Nephron progenitor cell (in vitro differentiated cells): ENCODE measurements around the gene SASH3.

ENCODE experiments used
- DNase-seq: peaks from one replicate; pipeline ENCODE4 v3.0.0; 2021
- H3K27ac Mint-ChIP-seq: 2 replicates; pipeline ENCODE4 v1.8.0; 2021; ENCODE audit warnings: mild to moderate bottlenecking, moderate library complexity, mixed read lengths
- H3K27me3 Mint-ChIP-seq: 2 replicates; pipeline ENCODE4 v1.8.0; 2021; ENCODE audit warnings: mild to moderate bottlenecking, low read depth, mixed read lengths; ENCODE audit not compliant: poor library complexity
- H3K36me3 Mint-ChIP-seq: 2 replicates; pipeline ENCODE4 v1.8.0; 2021; ENCODE audit warnings: low read depth, mixed read lengths
- H3K4me1 Mint-ChIP-seq: 2 replicates; pipeline ENCODE4 v1.8.0; 2021; ENCODE audit warnings: mixed read lengths
- H3K4me3 Mint-ChIP-seq: 2 replicates; pipeline ENCODE4 v1.8.0; 2021; ENCODE audit warnings: mild to moderate bottlenecking, moderate library complexity, mixed read lengths
- H3K9me3 Mint-ChIP-seq: 2 replicates; pipeline ENCODE4 v1.8.0; 2021; ENCODE audit warnings: mild to moderate bottlenecking, moderate library complexity, mixed read lengths
- TF ChIP-seq, protein P1 (sequence below): fragments of 200-600 bp; sonication (generic); IDR thresholded peaks from 2 replicates; pipeline ENCODE4 v1.5.0; 2021; ENCODE audit warnings: antibody characterized with exemption

Gene SASH3

DNA sequence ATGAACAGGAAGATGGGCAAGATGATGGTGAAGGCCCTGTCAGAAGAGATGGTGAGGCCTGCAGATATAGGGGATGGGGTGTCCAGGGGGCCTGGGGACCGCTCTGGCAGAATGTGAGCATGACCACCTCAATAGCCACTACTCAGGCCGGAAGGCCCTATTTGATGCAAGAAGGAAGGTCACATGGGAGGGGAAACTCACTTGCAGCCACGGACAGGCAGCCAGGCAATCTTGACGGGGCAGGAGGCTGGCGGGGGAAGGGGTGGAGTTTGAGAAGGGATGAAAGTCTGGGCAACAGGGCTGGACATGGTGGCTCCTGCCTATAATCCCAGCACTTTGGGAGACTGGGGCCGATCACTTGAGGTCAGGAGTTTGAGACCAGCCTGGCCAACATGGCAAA, 8.8 kb downstream of the SASH3 start:
- TF ChIP-seq, protein P1, sequence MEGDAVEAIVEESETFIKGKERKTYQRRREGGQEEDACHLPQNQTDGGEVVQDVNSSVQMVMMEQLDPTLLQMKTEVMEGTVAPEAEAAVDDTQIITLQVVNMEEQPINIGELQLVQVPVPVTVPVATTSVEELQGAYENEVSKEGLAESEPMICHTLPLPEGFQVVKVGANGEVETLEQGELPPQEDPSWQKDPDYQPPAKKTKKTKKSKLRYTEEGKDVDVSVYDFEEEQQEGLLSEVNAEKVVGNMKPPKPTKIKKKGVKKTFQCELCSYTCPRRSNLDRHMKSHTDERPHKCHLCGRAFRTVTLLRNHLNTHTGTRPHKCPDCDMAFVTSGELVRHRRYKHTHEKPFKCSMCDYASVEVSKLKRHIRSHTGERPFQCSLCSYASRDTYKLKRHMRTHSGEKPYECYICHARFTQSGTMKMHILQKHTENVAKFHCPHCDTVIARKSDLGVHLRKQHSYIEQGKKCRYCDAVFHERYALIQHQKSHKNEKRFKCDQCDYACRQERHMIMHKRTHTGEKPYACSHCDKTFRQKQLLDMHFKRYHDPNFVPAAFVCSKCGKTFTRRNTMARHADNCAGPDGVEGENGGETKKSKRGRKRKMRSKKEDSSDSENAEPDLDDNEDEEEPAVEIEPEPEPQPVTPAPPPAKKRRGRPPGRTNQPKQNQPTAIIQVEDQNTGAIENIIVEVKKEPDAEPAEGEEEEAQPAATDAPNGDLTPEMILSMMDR, result no peak
- H3K27me3 Mint-ChIP-seq, result peaks cover 9% of the 10 kb centered on the region
- peaks cover 16% of the 10 kb centered on the region for H3K4me1 Mint-ChIP-seq
- DNase-seq, result no peak
- H3K36me3 Mint-ChIP-seq, result no peaks in the 10 kb centered on the region
- peaks cover 30% of the 10 kb centered on the region for H3K9me3 Mint-ChIP-seq
- no peak overlapping the region for H3K4me3 Mint-ChIP-seq
- H3K27ac Mint-ChIP-seq, result no peak overlapping the region

DNA sequence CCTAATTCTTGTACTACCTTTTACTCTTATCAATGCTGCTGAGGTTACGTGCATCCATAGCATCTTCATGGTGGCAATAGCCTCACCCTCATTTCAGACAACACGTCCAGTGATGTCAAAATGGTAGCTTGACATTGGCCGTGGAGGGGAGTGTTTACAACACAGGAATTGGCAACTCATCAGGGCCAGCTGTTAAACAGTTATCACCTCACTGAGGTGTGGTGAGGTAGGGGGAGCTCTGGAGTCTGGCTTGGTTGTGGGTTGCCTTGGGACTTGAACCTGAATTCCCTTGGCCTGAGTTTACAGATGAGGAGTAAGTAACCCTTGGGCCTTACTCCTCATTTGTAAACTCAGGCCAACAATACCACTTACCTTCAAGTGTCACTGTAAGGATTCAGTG, 10.4 kb downstream of the SASH3 start:
- Mint-ChIP-seq H3K27me3 (peaks cover 13% of the 10 kb centered on the region), H3K4me1 (peaks cover 15% of the 10 kb centered on the region), H3K27ac (no peak overlapping the region)

DNA sequence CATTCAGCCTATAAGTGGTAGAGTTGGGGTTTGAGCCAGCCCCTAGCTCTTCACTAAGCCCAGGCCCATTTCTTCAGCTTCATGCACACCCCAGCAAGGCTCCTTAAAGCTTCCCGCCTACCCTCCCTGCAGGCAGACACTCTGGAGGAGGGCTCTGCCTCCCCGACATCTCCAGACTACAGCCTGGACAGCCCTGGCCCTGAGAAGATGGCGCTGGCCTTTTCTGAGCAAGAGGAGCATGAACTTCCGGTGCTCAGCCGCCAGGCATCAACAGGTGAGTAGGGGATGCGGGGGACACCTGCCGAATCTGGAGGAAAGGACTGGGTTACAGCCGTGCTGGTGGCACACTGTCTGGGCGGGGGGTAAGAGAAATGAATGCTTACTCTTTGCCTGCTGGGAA, 11.1 kb downstream of the SASH3 start:
- Mint-ChIP-seq H3K4me1 (peaks cover 8% of the 10 kb centered on the region), H3K36me3 (no peaks in the 10 kb centered on the region), H3K27ac (no peak overlapping the region), H3K9me3 (peaks cover 29% of the 10 kb centered on the region), H3K4me3 (no peak overlapping the region), H3K27me3 (peaks cover 13% of the 10 kb centered on the region)
- TF ChIP-seq, protein P1, result no peak
- no peak for DNase-seq

More for the DNA sequence above, 10.4 kb downstream of the SASH3 start:
- no peak overlapping the region for H3K4me3 Mint-ChIP-seq
- H3K9me3 Mint-ChIP-seq, result peaks cover 29% of the 10 kb centered on the region
- TF ChIP-seq, protein P1, result no peak
- no peak for DNase-seq
- H3K36me3 Mint-ChIP-seq, result no peaks in the 10 kb centered on the region

DNA sequence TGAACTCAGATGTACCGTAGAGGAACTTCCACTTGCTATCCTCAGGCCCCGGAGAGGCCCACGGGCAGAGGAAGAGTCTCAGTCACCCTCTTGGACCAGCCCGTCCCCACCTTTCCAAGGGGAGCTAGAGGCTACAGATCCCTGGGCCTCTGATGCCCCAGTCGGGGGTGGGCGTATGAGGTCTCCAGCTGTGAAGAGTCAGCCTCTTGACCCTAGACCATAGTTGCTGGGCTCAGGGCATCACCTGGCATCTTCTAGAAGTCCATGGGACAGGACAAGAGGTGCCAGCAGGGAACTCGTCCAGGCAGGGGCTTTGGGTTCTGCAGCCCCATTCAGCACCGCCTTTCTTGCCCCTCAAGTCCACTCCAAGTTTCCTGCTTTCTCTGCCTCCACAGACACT, 11.6 kb downstream of the SASH3 start:
- DNase-seq, result no peak
- TF ChIP-seq, protein P1, result no peak
- H3K27ac Mint-ChIP-seq, result no peak overlapping the region
- peaks cover 3% of the 10 kb centered on the region for H3K4me1 Mint-ChIP-seq
- no peaks in the 10 kb centered on the region for H3K36me3 Mint-ChIP-seq
- peaks cover 29% of the 10 kb centered on the region for H3K9me3 Mint-ChIP-seq
- peaks cover 13% of the 10 kb centered on the region for H3K27me3 Mint-ChIP-seq
- H3K4me3 Mint-ChIP-seq, result no peak overlapping the region

DNA sequence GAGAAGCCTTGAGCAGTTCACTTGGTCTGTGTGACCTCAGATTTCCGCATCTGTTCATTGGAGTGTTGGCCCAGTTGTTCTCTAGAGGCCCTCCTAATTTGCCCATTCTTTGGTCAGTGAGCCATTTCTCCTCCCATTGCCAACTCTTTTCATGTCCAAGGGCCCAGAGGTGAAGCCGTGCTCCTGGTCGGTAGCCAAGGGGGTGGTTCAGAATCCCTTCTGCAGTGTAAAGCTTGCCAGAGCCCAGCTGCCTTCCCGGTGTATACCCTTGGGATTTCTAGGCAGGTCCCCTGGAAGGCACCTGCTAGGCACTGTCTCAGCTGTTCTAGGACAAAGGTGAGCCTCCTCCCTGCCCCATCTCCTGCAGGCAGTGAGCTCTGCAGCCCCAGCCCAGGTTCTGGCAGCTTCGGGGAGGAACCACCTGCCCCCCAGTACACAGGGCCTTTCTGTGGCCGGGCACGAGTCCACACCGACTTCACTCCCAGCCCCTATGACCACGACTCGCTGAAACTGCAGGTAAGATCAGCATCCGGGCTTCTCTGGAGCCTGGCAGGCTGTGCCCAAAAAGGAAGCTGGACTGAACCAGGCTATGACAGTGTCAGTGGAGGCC, 12.3 kb downstream of the SASH3 start:
- no peak overlapping the region for H3K4me3 Mint-ChIP-seq
- no peaks in the 10 kb centered on the region for H3K36me3 Mint-ChIP-seq
- no peak for DNase-seq
- no peak overlapping the region for H3K27ac Mint-ChIP-seq
- peaks cover 28% of the 10 kb centered on the region for H3K9me3 Mint-ChIP-seq
- no peaks in the 10 kb centered on the region for H3K4me1 Mint-ChIP-seq
- peaks cover 11% of the 10 kb centered on the region for H3K27me3 Mint-ChIP-seq
- TF ChIP-seq, protein P1, result no peak

DNA sequence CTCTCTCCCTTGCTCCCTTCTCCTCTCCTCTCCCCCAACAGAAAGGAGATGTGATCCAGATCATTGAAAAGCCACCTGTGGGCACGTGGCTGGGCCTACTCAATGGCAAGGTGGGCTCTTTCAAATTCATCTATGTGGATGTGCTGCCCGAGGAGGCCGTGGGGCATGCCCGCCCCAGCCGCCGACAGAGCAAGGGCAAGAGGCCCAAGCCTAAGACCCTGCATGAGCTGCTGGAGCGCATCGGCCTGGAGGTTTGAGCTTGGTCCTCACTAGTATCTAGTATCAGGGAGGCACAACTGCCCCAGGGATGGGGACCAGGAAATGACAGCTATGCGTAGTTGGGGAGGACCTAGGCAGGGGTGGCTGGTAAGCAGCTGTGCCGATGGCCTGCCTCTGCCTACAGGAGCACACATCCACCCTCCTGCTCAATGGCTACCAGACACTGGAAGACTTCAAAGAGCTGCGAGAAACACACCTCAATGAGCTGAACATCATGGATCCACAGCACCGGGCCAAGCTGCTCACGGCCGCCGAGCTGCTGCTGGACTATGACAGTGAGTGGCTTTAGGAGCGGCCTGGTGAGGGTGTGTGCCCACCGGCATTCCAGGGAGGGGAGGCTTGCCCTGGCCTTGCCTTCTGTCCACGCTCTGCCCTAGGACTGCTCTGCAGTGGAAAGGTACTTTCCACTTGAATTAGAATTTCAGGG, 13.0 kb downstream of the SASH3 start:
- Mint-ChIP-seq H3K9me3 (peaks cover 22% of the 10 kb centered on the region), H3K4me3 (no peak overlapping the region), H3K4me1 (no peaks in the 10 kb centered on the region), H3K27me3 (peaks cover 11% of the 10 kb centered on the region), H3K27ac (no peak overlapping the region), H3K36me3 (no peaks in the 10 kb centered on the region)
- DNase-seq, result no peak
- TF ChIP-seq, protein P1, result no peak
